ENCODE data around the gene PRKN.

GRCh38 chr6:161532536-161532935, 1195.0 kb downstream of the PRKN start:
- TF ChIP-seq CTCF (IDR thresholded peaks at IDR 0.05; ENCODE audit: low read length) (no peak), EZH2phosphoT487 (IDR thresholded peaks at IDR 0.05; ENCODE audit: low read length) (no peak)
